ENCODE measurements around the gene TTI1. TPM values are rescaled to one million over a fixed set of nuclear protein-coding genes. Genes with fewer than 3 reads are reported as not detected.

TTI1 gene
- total RNA-seq, result 11.9 TPM
- long read RNA-seq, transcript TTI1-201 (8 exons, 3,825 nt), result major isoform, 20 of 29 reads
- long read RNA-seq, partial matches to known transcripts, result 1 of 29 reads
- long read RNA-seq, other reads (novel, unspliced or antisense), result 6 of 29 reads

DNA sequence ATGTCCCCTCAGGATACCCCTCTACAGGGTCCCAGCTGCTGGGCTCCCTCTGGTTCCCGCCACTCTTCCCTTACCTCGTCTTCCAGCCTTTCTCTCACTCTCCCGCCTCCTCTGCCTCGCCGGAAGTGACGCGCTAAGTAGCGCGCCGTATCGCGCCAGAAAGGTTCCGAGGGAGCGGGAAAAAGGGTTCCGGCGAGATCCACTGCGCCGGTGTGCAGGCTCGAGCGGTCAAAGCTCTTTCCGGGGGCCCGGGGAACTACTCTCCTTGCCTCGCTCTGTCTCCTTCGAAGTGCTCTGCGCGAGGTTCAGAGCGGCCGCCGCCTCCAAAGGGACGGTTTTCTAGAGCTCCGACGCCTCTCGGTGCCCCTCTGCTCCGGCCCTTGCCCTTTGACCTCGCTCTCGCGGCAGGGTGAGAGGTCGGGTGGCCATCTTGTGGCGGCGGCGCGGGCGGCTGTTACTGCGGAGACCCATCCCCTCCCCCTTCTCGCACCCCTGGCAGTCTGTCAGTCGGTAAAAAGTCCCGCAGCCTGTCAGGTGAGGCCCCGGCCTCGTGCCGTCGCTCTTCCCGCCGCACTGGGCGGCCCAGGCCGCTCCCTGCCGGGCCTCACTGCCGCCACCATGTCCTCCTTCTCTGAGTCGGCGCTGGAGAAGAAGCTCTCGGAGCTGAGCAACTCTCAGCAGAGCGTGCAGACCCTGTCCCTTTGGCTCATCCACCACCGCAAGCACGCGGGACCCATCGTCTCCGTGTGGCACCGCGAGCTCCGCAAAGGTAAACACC is at the start of gene TTI1, which contains the start of gene RPRD1B:
TSS of gene TTI1 (minus strand) at position 127 of the 778 bp plus-strand sequence. CDS start 19,640 bp downstream, outside the sequence.
TSS of gene RPRD1B (plus strand) at position 417 of the 778 bp plus-strand sequence. CDS start at position 619, 202 bp downstream.
- DNase-seq, result peak; percentile 95
- ATAC-seq (ENCODE audit: poor library complexity), result peak; percentile 98
- intact Hi-C loops (cut with DNase I), result no loop called here

GRCh38 chr20:38082894-38083293 is 49.6 kb upstream of the TTI1 start:
- intact Hi-C loops (cut with DNase I), result no loop called here
- ATAC-seq (ENCODE audit: poor library complexity), result no peak
- DNase-seq, result no peak

DNA sequence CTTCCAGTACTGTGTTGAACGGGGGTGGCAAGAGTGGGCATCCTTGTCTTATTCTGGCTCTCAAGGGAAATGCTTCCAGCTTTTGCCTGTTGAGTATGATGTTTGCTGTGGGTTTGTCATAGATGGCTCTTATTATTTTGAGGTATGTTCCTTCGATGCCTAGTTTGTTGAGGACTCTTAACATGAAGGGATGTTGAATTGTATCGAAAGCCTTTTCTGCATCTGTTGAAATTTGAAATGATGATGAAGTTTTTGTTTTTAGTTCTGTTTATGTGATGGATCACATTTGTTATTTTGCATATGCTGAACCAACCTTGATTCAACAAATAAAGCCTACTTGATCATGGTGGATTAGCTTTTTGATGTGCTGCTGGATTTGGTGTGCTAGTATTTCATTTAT is 48.3 kb upstream of the TTI1 start:
- intact Hi-C loops (cut with DNase I), result no loop called here
- DNase-seq, result no peak
- no peak for ATAC-seq (ENCODE audit: poor library complexity)

DNA sequence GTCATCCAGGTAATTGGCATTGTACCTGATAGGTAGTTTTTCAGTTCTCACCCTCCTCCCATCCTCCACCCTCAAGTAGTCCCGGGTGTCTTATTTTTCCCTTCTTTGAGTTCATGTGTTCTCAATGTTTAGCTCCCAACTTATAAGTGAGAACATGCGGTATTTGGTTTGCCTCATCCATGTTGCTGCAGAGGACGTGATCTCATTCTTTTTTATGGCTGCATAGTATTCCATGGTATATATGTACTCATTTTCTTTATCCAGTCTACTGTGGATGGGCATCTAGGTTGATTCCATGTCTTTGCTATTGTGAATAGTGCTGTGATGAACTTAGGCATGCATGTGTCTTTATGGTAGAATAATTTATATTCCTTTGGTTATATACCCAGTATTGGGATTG is 46.1 kb upstream of the TTI1 start:
- intact Hi-C loops (cut with DNase I), result no loop called here
- no peak for DNase-seq
- no peak for ATAC-seq (ENCODE audit: poor library complexity)

DNA sequence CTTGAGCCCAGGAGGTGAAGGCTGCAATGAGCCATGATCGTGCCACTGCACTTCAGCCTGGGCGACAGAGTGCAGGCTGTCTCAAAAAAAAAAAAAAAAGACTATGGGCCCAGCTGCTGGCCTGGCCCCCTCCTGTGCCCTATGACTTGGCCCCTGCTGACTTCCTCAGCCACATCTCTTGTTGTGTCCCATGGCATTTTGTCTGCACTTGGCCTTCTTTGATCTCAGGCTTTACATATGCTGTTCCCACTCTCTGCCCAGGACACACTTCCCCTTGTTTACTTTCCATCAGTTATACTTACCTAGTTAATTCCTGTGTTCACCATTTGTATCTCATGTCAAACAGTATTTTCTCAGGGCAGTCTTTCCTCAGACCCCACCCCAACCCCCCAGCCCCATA is 44.8 kb upstream of the TTI1 start:
- intact Hi-C loops (cut with DNase I), result no loop called here
- DNase-seq, result no peak

GRCh38 chr20:38076548-38076947 is 43.3 kb upstream of the TTI1 start:
- intact Hi-C loops (cut with DNase I), result no loop called here
- DNase-seq, result no peak
- ATAC-seq (ENCODE audit: poor library complexity), result no peak

More for the DNA sequence above, 44.8 kb upstream of the TTI1 start:
- ATAC-seq (ENCODE audit: poor library complexity), result no peak

GRCh38 chr20:38075161-38075998 is 42.1 kb upstream of the TTI1 start:
- intact Hi-C loops (cut with DNase I), result no loop called here
- DNase-seq (no peak), ATAC-seq (ENCODE audit: poor library complexity) (peak; percentile 60)

GRCh38 chr20:38073307-38074071 is 40.2 kb upstream of the TTI1 start:
- intact Hi-C loops (cut with DNase I), result loop anchor here (2.0 kb wide), 1 partner anchor 91 kb away; the partner anchor contains the start of gene TGM2
- DNase-seq, result peak; percentile 64
- ATAC-seq (ENCODE audit: poor library complexity), result peak; percentile 75

- intact Hi-C loops (cut with DNase I), result loop anchor here (2.0 kb wide), 1 partner anchor 92 kb away; the partner anchor contains the start of gene TGM2
- peak; percentile 17 for ATAC-seq (ENCODE audit: poor library complexity)
- no peak for DNase-seq
These were observed 39.6 kb upstream of the TTI1 start for GRCh38 chr20:38072898-38073297.

DNA sequence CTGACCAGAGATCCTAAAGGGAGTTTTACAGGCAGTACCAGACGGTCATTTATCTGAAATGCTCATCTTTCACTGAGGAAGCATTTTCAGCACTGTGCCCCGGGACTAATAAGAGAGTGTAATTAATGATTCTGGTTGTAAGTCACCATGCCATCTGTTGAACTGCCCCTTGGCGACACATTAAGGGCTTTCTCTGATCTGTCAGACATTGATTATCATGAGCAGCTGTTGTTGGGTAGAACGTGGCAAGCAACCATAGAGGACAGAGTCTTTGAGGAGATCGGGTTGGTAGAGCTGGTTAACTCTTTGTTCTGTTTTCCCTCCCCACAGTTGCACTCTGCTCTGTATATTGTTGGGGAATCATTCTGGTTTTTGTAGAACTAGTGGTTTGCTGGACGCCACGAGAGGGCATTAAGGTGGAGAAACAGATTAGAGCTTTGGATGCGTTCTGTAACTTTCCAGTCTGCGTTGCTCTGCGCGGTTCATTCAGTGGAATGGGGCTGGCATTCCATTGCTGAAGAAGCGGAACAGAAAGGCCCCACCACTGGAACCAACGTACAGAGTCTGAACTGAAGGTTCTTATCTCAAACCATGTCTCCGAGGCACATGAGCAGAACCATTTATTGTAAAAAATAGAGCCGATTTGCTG is 34.6 kb upstream of the TTI1 start:
- DNase-seq (no peak), ATAC-seq (ENCODE audit: poor library complexity) (peak; percentile 5)
- intact Hi-C loops (cut with DNase I), result no loop called here

GRCh38 chr20:38066969-38067716 is 33.9 kb upstream of the TTI1 start:
- ATAC-seq (ENCODE audit: poor library complexity) (peak; percentile 81), DNase-seq (no peak)
- intact Hi-C loops (cut with DNase I), result no loop called here

GRCh38 chr20:38065764-38066375 is 32.6 kb upstream of the TTI1 start:
- intact Hi-C loops (cut with DNase I), result no loop called here
- ATAC-seq (ENCODE audit: poor library complexity), result peak; percentile 67
- DNase-seq, result peak; percentile 58

GRCh38 chr20:38063911-38064530 is 30.8 kb upstream of the TTI1 start:
- DNase-seq (no peak), ATAC-seq (ENCODE audit: poor library complexity) (no peak)
- intact Hi-C loops (cut with DNase I), result no loop called here

GRCh38 chr20:38062890-38063289 is 29.6 kb upstream of the TTI1 start:
- ATAC-seq (ENCODE audit: poor library complexity) (no peak), DNase-seq (no peak)
- intact Hi-C loops (cut with DNase I), result no loop called here

- intact Hi-C loops (cut with DNase I), result no loop called here
- DNase-seq (no peak), ATAC-seq (ENCODE audit: poor library complexity) (no peak)
These were observed 27.9 kb upstream of the TTI1 start for GRCh38 chr20:38061109-38061508.

DNA sequence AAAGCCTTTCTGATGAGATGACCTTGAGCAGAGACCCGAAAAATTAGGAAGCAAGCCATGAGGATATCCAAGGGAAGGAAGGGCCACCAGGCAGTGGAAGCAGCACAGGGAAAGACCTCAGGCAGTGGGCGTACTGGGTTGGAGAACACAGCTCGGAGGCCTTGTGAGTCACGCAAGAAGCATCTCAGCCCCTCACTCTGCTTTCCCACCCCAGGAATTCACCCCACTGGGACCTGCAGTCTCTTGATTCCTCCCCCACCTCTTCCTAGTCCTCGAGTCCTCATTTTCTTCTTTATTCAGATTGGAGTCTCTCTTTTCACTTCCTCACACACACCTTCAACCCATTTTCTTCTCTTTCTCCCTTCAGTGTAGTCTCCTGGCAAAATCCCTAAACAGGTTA is 27.3 kb upstream of the TTI1 start:
- DNase-seq, result no peak

GRCh38 chr20:38059832-38060231 is 26.6 kb upstream of the TTI1 start:
- ATAC-seq (ENCODE audit: poor library complexity), result no peak
- intact Hi-C loops (cut with DNase I), result no loop called here
- DNase-seq, result no peak

More for the DNA sequence above, 27.3 kb upstream of the TTI1 start:
- intact Hi-C loops (cut with DNase I), result no loop called here
- no peak for ATAC-seq (ENCODE audit: poor library complexity)

Measured in Right ventricle myocardium superior (tissue), 1 donor.